Gastrocnemius medialis (tissue), 4 donors: Measurements from ENCODE around the gene GARIN5B. TPM values are rescaled to one million over a fixed set of nuclear protein-coding genes. Genes with fewer than 3 reads are reported as not detected.

Source experiments
- ATAC-seq, 2 donors: fragments of 150-250 bp; one replicate each; pipeline ENCODE4 v1.9.1; 2016
- DNase-seq, 2 donors: peaks; one replicate each; pipeline ENCODE4 v3.0.0-alpha.2; 2019
- H3K27ac ChIP-seq, 4 donors: fragments of 200-600 bp; sonication (generic); 1 replicate in 1 of 4; 2 replicates in 3 of 4; pipeline ENCODE4 v1.5.1; 2016 to 2018; ENCODE audit warnings: mild to moderate bottlenecking in 2 of 4, moderate library complexity in 1 of 4
- H3K27me3 ChIP-seq, 3 donors: fragments of 200-600 bp; sonication (generic) in 2 of 3; 1 replicate in 1 of 3; 2 replicates in 2 of 3; pipeline versions ENCODE4 v1.5.1 to v1.6.0; 2016 to 2019; ENCODE audit warnings: mild to moderate bottlenecking in 1 of 3, moderate library complexity in 1 of 3
- H3K36me3 ChIP-seq, 2 donors: fragments of 200-600 bp; sonication (generic) in 1 of 2; one replicate each; pipeline ENCODE4 v1.5.1; 2017 to 2018
- H3K4me1 ChIP-seq, 2 donors: fragments of 200-600 bp; sonication (generic) in 1 of 2; one replicate each; pipeline ENCODE4 v1.5.1; 2016 to 2017; ENCODE audit warnings: mild to moderate bottlenecking in 2 of 2
- H3K4me3 ChIP-seq, 4 donors: fragments of 200-600 bp; sonication (generic) in 3 of 4; 1 replicate in 1 of 4; 2 replicates in 3 of 4; pipeline ENCODE4 v1.5.1; 2016 to 2019; ENCODE audit warnings: mild to moderate bottlenecking in 2 of 4
- H3K9me3 ChIP-seq, 3 donors: fragments of 200-600 bp; sonication (generic) in 2 of 3; 1 replicate in 1 of 3; 2 replicates in 2 of 3; pipeline ENCODE4 v1.5.1; 2016 to 2019
- CTCF ChIP-seq, 5 experiments: fragments of 450-650 bp in 3 of 5; fragments of 200-600 bp in 2 of 5; sonication (generic) in 2 of 5; IDR thresholded peaks in 4 of 5; conservative IDR thresholded peaks in 1 of 5; 1 replicate in 4 of 5; 2 replicates in 1 of 5; pipeline ENCODE4 v1.5.1; 2016 to 2019; ENCODE audit warnings: antibody characterized with exemption in 5 of 5, mild to moderate bottlenecking in 3 of 5, moderate library complexity in 3 of 5
- POLR2A ChIP-seq, 2 donors: fragments of 450-650 bp; IDR thresholded peaks; one replicate each; pipeline ENCODE4 v1.6.1; 2017; ENCODE audit warnings: antibody characterized with exemption in 2 of 2, mild to moderate bottlenecking in 2 of 2, moderate library complexity in 2 of 2
- in situ Hi-C, 4 donors: fragments of 200-750 bp; cut with MboI; loops; one replicate each; pipeline versions ENCODE4 v1.15.0 to v1.8.0; 2017; ENCODE audit warnings: low sequenced_read_pairs in 4 of 4
- intact Hi-C: fragments of 100-400 bp; cut with DNase I; formaldehyde crosslinking; loops from one replicate; pipeline ENCODE4 v1.15.1; 2023; ENCODE audit warnings: low total_unique reads
- total RNA-seq, 4 donors: library from RNA; depleted of rRNA; stranded (reverse); fragments of >200 nt; gene quantifications; one replicate each; pipeline versions ENCODE4 v1.1.0 to v1.2.3, GENCODE V29; 2016

GARIN5B gene
- total RNA-seq, 4 donors from 2014 or later, result not detected

- intact Hi-C loops, result loop anchor here (5.0 to 10.0 kb wide), 2 partner anchors 88 to 275 kb away; partner anchors contain the start of genes PPP1R12C and ZNF628
- peaks cover 16 to 30% of the 10 kb centered on the region in 2 donors for H3K4me1 ChIP-seq
- ATAC-seq, result no peak
- H3K27ac ChIP-seq, result no peak overlapping the region
- H3K4me3 ChIP-seq, result no peak overlapping the region
- no peaks in the 10 kb centered on the region for H3K27me3 ChIP-seq
- H3K9me3 ChIP-seq, result no peaks in the 10 kb centered on the region
- peaks cover 0 to 28% of the 10 kb centered on the region in 2 donors for H3K36me3 ChIP-seq
- in situ Hi-C loops, result no loop called here
- DNase-seq, result no peak
- TF ChIP-seq POLR2A (IDR thresholded peaks at IDR 0.05) (no peak), CTCF (IDR thresholded peaks at IDR 0.05 in 4 of 5, conservative IDR thresholded peaks at IDR 0.05 in 1 of 5) (no peak)
These were observed 26.6 kb upstream of the GARIN5B start for GRCh38 chr19:55389386-55390317.

- in situ Hi-C loops, result no loop called here
- Histone ChIP-seq H3K4me1 (peaks cover 25 to 40% of the 10 kb centered on the region in 2 donors), H3K27me3 (no peaks in the 10 kb centered on the region), H3K4me3 (no peak overlapping the region), H3K27ac (peak overlapping the region in 1 of 4 donors; percentile 90), H3K9me3 (no peaks in the 10 kb centered on the region), H3K36me3 (peaks cover 0 to 28% of the 10 kb centered on the region in 2 donors)
- ATAC-seq (no peak), DNase-seq (no peak)
- TF ChIP-seq CTCF (IDR thresholded peaks at IDR 0.05 in 4 of 5, conservative IDR thresholded peaks at IDR 0.05 in 1 of 5), result no peak
- intact Hi-C loops, result loop anchor here (5.0 to 10.0 kb wide), 2 partner anchors 89 to 273 kb away; partner anchors contain the start of genes PPP1R12C and ZNF628
These were observed 24.9 kb upstream of the GARIN5B start for GRCh38 chr19:55387736-55388497.

- Histone ChIP-seq H3K9me3 (no peaks in the 10 kb centered on the region), H3K4me1 (peaks cover 25 to 40% of the 10 kb centered on the region in 2 donors), H3K27me3 (no peaks in the 10 kb centered on the region), H3K27ac (peak overlapping the region; percentile 90 to 98 (median 93)), H3K36me3 (peaks cover 0 to 28% of the 10 kb centered on the region in 2 donors), H3K4me3 (peak overlapping the region; percentile 84 to 96 (median 88))
- in situ Hi-C loops (no loop called here), intact Hi-C loops (loop anchor here (5.0 to 10.0 kb wide), 2 partner anchors 91 to 272 kb away; partner anchors contain the start of genes PPP1R12C and ZNF628)
- DNase-seq, result no peak
- ATAC-seq, result no peak
- TF ChIP-seq POLR2A (IDR thresholded peaks at IDR 0.05) (no peak), CTCF (IDR thresholded peaks at IDR 0.05 in 4 of 5, conservative IDR thresholded peaks at IDR 0.05 in 1 of 5) (no peak)
These were observed 23.5 kb upstream of the GARIN5B start for GRCh38 chr19:55386493-55386971.

GRCh38 chr19:55385724-55386492 lies 22.8 kb upstream of the GARIN5B start, which contains the start of gene RPL28:
TSS of gene RPL28 (plus strand) at chr19:55385932. CDS start at chr19:55386358, 426 bp downstream.
- Histone ChIP-seq H3K4me3 (peak within 1 kb of the TSS; percentile 84 to 96 (median 88)), H3K9me3 (no peaks in the 10 kb centered on the region), H3K27me3 (no peaks in the 10 kb centered on the region), H3K36me3 (peaks cover 0 to 28% of the 10 kb centered on the region in 2 donors), H3K27ac (peak within 1 kb of the TSS; percentile 90 to 98 (median 93)), H3K4me1 (peaks cover 25 to 40% of the 10 kb centered on the region in 2 donors)
- ATAC-seq (peak; percentile 80 to 89), DNase-seq (peak; percentile 98)
- in situ Hi-C loops (no loop called here), intact Hi-C loops (loop anchor here (1.0 to 10.0 kb wide), 8 partner anchors 21 to 271 kb away; partner anchors contain the start of genes ISOC2, KMT5C, PPP1R12C and PPP6R1)
- TF ChIP-seq CTCF (IDR thresholded peaks at IDR 0.05 in 4 of 5, conservative IDR thresholded peaks at IDR 0.05 in 1 of 5), result no peak
- TF ChIP-seq POLR2A (IDR thresholded peaks at IDR 0.05), result peak; percentile 95 to 97
